Parathyroid adenoma (tissue), 2 donors: ENCODE data around the gene LBR.

Source experiments
- H2AFZ ChIP-seq: fragments of 300-600 bp; sonication (generic); one replicate; pipeline ENCODE4 v1.7.0; 2017; ENCODE audit warnings: antibody characterized with exemption, mild to moderate bottlenecking
- H3K27ac ChIP-seq: fragments of 300-600 bp; sonication (generic); one replicate; pipeline ENCODE4 v1.7.0; 2017
- H3K27me3 ChIP-seq: fragments of 300-600 bp; sonication (generic); one replicate; pipeline ENCODE4 v1.7.0; 2017; ENCODE audit warnings: low read length; ENCODE audit not compliant: control insufficient read depth, insufficient read depth
- H3K36me3 ChIP-seq: fragments of 300-600 bp; sonication (generic); one replicate; pipeline ENCODE4 v1.7.0; 2017; ENCODE audit warnings: low read length; ENCODE audit not compliant: control insufficient read depth, insufficient read depth
- H3K4me1 ChIP-seq: fragments of 300-600 bp; sonication (generic); one replicate; pipeline ENCODE4 v1.7.0; 2017; ENCODE audit warnings: control low read depth
- H3K4me2 ChIP-seq: fragments of 300-600 bp; sonication (generic); one replicate; pipeline ENCODE4 v1.7.0; 2017; ENCODE audit warnings: low read length
- H3K4me3 ChIP-seq: fragments of 300-600 bp; sonication (generic); one replicate; pipeline ENCODE4 v1.7.0; 2017; ENCODE audit warnings: low read depth, low read length
- H3K79me2 ChIP-seq: fragments of 300-600 bp; sonication (generic); one replicate; pipeline ENCODE4 v1.7.0; 2017; ENCODE audit warnings: control low read depth
- H3K9ac ChIP-seq: fragments of 300-600 bp; sonication (generic); one replicate; pipeline ENCODE4 v1.7.0; 2017; ENCODE audit warnings: mild to moderate bottlenecking
- H3K9me3 ChIP-seq: fragments of 300-600 bp; sonication (generic); one replicate; pipeline ENCODE4 v1.7.0; 2017; ENCODE audit warnings: low read length; ENCODE audit not compliant: control insufficient read depth
- TF ChIP-seq, protein P1 (sequence below): fragments of 300-600 bp; sonication (generic); IDR thresholded peaks from one replicate; pipeline ENCODE4 v1.7.0; 2017; ENCODE audit warnings: antibody characterized with exemption, mild to moderate bottlenecking
- donor health status: primary hyperparathyroidism.

The LBR gene

DNA sequence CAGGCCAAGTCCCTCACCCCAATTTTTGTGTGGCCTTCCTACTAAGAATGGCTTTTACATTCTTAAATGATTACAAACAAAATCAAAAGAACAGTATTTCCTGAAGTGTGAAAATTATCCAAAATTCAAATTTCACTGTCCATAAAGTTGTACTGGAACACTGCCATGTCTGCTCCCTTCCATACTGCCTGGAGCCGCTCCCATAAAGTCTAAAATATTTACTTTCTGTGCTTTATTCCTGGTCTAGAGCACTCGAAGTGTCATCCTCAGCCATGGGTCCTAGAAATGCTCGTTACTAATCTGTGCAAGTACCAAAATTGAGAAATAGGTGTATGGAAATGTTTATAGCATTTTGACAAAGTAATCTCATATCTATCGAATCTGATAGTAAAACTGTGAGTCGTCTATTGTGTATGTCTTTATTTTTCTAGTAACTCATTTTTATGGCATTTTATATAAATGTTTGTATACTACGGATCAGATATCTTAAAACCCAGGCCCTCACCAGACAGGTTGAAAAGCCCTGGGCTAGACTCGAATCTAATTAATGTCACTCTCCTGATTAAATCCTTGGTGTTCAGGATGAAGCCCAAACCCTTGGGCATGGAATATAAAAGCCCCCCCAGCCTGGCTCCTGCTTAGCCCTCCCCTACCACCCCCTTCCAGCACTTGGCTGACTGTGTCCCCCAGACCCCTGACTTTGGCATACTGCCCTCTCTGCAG lies 4.9 kb downstream of the LBR start:
- Histone ChIP-seq H3K9ac (no peak overlapping the region), H3K79me2 (peaks cover 8% of the 10 kb centered on the region), H3K4me2 (no peak overlapping the region), H3K9me3 (no peaks in the 10 kb centered on the region), H2AFZ (no peak overlapping the region), H3K36me3 (no peaks in the 10 kb centered on the region), H3K27ac (no peak overlapping the region), H3K4me3 (no peak overlapping the region), H3K27me3 (no peaks in the 10 kb centered on the region), H3K4me1 (no peaks in the 10 kb centered on the region)
- TF ChIP-seq, protein P1, sequence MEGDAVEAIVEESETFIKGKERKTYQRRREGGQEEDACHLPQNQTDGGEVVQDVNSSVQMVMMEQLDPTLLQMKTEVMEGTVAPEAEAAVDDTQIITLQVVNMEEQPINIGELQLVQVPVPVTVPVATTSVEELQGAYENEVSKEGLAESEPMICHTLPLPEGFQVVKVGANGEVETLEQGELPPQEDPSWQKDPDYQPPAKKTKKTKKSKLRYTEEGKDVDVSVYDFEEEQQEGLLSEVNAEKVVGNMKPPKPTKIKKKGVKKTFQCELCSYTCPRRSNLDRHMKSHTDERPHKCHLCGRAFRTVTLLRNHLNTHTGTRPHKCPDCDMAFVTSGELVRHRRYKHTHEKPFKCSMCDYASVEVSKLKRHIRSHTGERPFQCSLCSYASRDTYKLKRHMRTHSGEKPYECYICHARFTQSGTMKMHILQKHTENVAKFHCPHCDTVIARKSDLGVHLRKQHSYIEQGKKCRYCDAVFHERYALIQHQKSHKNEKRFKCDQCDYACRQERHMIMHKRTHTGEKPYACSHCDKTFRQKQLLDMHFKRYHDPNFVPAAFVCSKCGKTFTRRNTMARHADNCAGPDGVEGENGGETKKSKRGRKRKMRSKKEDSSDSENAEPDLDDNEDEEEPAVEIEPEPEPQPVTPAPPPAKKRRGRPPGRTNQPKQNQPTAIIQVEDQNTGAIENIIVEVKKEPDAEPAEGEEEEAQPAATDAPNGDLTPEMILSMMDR, result no peak

DNA sequence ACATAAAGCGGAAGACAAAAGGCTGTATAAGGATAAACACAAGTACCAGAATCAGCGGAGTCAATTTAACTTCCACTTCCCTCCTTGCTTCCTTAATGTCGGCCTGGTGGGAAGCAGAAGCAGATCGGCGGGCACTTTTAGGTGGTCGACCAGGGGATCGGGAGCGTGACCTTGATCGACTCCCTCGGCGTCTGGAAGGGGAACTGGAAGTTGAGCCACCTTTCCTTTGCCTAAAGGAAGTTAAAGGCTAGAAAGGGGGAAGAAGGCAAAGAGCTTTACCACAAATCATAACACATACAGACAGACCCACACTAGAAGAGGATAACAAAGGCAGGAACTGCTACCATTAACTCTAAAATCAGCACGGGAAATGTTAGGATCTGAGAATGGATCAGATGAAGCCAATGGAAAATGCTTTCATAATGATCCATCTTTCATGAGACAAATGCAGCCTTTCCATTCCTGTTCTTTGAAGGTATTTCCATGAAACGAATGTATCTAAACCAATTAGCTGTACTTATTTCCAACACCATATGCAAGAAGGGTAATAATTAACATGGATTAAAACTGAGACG lies 5.7 kb downstream of the LBR start:
- Histone ChIP-seq H3K79me2 (peaks cover 8% of the 10 kb centered on the region), H3K4me3 (no peak overlapping the region), H3K36me3 (no peaks in the 10 kb centered on the region), H3K27me3 (no peaks in the 10 kb centered on the region), H3K9me3 (no peaks in the 10 kb centered on the region), H3K4me1 (no peaks in the 10 kb centered on the region), H3K9ac (no peak overlapping the region), H3K4me2 (no peak overlapping the region), H3K27ac (no peak overlapping the region), H2AFZ (no peak overlapping the region)
- TF ChIP-seq, protein P1, result no peak

DNA sequence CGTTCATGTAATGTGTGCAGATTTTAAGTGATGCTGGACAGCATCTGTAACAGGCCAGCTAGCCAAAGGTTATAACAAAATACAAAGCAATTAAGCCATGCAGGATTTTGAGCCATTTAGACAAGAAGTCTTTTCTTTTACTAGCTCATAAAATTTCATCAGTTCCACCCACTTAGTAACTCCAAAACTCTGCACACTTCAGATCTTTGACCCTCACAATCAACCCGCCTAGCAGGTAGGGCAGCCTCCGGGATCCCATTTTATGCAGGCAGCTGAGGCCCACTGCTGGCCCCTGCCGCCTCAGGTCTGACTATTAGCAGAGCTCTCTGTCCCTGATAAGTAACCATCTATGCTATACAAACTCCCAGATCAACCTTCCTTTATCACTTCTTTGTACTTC lies 9.2 kb downstream of the LBR start:
- Histone ChIP-seq H3K79me2 (peaks cover under 1% of the 10 kb centered on the region), H3K27me3 (no peaks in the 10 kb centered on the region), H3K4me2 (no peak overlapping the region), H3K9me3 (no peaks in the 10 kb centered on the region), H3K27ac (no peak overlapping the region), H3K36me3 (no peaks in the 10 kb centered on the region), H3K4me3 (no peak overlapping the region), H3K4me1 (no peaks in the 10 kb centered on the region), H2AFZ (no peak overlapping the region), H3K9ac (no peak overlapping the region)
- TF ChIP-seq, protein P1, result no peak

DNA sequence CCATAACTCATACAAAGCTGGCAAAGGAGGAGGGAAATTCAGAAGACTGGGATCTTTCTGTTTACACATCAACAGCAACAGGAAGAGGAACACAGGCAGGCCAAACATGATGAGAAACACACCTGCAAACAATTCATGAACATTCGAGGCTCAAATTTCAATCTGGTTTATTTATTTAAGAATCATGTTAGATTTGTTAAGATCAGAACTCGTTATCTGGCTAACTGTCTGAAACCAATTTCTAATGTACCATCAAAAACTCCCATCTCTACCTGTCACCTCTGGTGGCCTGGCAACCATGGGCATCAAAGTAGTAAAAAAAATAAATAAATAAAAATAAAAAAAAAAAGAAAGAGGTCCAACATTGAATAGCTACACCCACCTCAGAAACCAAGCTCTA lies 9.8 kb downstream of the LBR start:
- Histone ChIP-seq H3K79me2 (no peaks in the 10 kb centered on the region), H3K4me2 (no peak overlapping the region), H3K4me3 (no peak overlapping the region), H3K9ac (no peak overlapping the region), H3K36me3 (no peaks in the 10 kb centered on the region), H3K9me3 (no peaks in the 10 kb centered on the region), H3K27ac (no peak overlapping the region), H3K4me1 (no peaks in the 10 kb centered on the region), H2AFZ (no peak overlapping the region), H3K27me3 (no peaks in the 10 kb centered on the region)
- TF ChIP-seq, protein P1, result no peak
